GM23338 (cell line): ENCODE data around the gene ZC4H2. TPM values are rescaled to one million over a fixed set of nuclear protein-coding genes. Genes with fewer than 3 reads are reported as not detected.
"Not testable (repeated sequence)": the region's sequence is repeated elsewhere in the genome, so short reads cannot be mapped to it uniquely, and the experiment has no call there.

Experiments
- ATAC-seq: fragments of 200-7000 bp; cut with Tn5 transposase; 3 replicates; pipeline ENCODE4 v1.9.1; 2020
- DNase-seq: peaks from one replicate; pipeline ENCODE4 v3.0.0-alpha.2; 2015; ENCODE audit warnings: low spot score
- H2AFZ ChIP-seq: fragments of 200-600 bp; sonication (generic); 2 replicates; pipeline ENCODE4 v1.8.0; 2016; ENCODE audit warnings: antibody characterized with exemption, mild to moderate bottlenecking, moderate library complexity
- H3F3A ChIP-seq: fragments of 200-600 bp; sonication (generic); replicated peaks from 2 replicates; pipeline ENCODE4 v1.8.0; 2017; ENCODE audit warnings: antibody characterized with exemption, mixed run types, low read depth
- H3K27ac ChIP-seq: fragments of 200-600 bp; sonication (generic); 2 replicates; pipeline ENCODE4 v1.6.1; 2016; ENCODE audit warnings: low read depth
- H3K27me3 ChIP-seq: fragments of 200-600 bp; sonication (generic); 2 replicates; pipeline ENCODE4 v1.8.0; 2016; ENCODE audit warnings: mild to moderate bottlenecking, mixed run types, moderate library complexity; ENCODE audit not compliant: insufficient read depth
- H3K36me3 ChIP-seq: fragments of 200-600 bp; sonication (generic); 2 replicates; pipeline ENCODE4 v1.8.0; 2016; ENCODE audit warnings: mild to moderate bottlenecking; ENCODE audit not compliant: insufficient read depth
- H3K4me1 ChIP-seq: fragments of 200-600 bp; sonication (generic); 2 replicates; pipeline ENCODE4 v1.8.0; 2016; ENCODE audit warnings: mild to moderate bottlenecking, moderate library complexity; ENCODE audit not compliant: insufficient read depth
- H3K4me2 ChIP-seq: fragments of 200-600 bp; sonication (generic); 2 replicates; pipeline ENCODE4 v1.7.1; 2017; ENCODE audit warnings: mixed run types
- H3K4me3 ChIP-seq: fragments of 200-600 bp; sonication (generic); 2 replicates; pipeline ENCODE4 v1.6.1; 2016; ENCODE audit warnings: mixed run types
- H3K79me2 ChIP-seq: fragments of 200-600 bp; sonication (generic); replicated peaks from 2 replicates; pipeline ENCODE4 v1.8.0; 2017; ENCODE audit warnings: mild to moderate bottlenecking; ENCODE audit not compliant: insufficient read depth
- H3K9me2 ChIP-seq: fragments of 200-600 bp; sonication (generic); 2 replicates; pipeline ENCODE4 v1.8.0; 2017; ENCODE audit not compliant: insufficient read depth
- H4K20me1 ChIP-seq: fragments of 200-600 bp; sonication (generic); replicated peaks from 2 replicates; pipeline ENCODE4 v1.8.0; 2017; ENCODE audit warnings: mild to moderate bottlenecking; ENCODE audit not compliant: insufficient read depth
- H3K27ac Mint-ChIP-seq: 2 replicates; pipeline ENCODE4 v1.8.0; 2020; ENCODE audit warnings: inconsistent platforms, mild to moderate bottlenecking, moderate library complexity, mixed read lengths
- H3K27me3 Mint-ChIP-seq: 3 replicates; pipeline ENCODE4 v1.8.0; 2022; ENCODE audit warnings: low read depth, mild to moderate bottlenecking, moderate library complexity, mixed read lengths, inconsistent platforms; ENCODE audit not compliant: insufficient read depth, poor library complexity
- H3K36me3 Mint-ChIP-seq: 3 replicates; pipeline ENCODE4 v1.8.0; 2021; ENCODE audit warnings: low read depth, mild to moderate bottlenecking, inconsistent platforms, moderate library complexity, mixed read lengths
- H3K4me1 Mint-ChIP-seq: 3 replicates; pipeline ENCODE4 v1.8.0; 2020; ENCODE audit warnings: mild to moderate bottlenecking, inconsistent platforms, mixed read lengths
- H3K4me3 Mint-ChIP-seq: 3 replicates; pipeline ENCODE4 v1.8.0; 2021; ENCODE audit warnings: moderate library complexity, mild to moderate bottlenecking, inconsistent platforms, mixed read lengths
- H3K9me3 Mint-ChIP-seq: 3 replicates; pipeline ENCODE4 v1.8.0; 2020; ENCODE audit warnings: moderate library complexity, mild to moderate bottlenecking, inconsistent platforms, mixed read lengths
- CREB1 ChIP-seq: fragments of 250-450 bp; sonication (Bioruptor Pico); IDR thresholded peaks from 2 replicates; pipeline ENCODE4 v1.5.0; 2020; ENCODE audit warnings: low read depth, mild to moderate bottlenecking, moderate library complexity
- CTCF ChIP-seq, 2 experiments: fragments of 200-600 bp in 1 of 2; sonication (generic) in 1 of 2; conservative IDR thresholded peaks; 2 replicates each; pipeline versions ENCODE4 v1.5.1 to v1.6.1; 2016 to 2017; ENCODE audit warnings: antibody characterized with exemption in 2 of 2, low read depth in 2 of 2, mild to moderate bottlenecking in 2 of 2, moderate library complexity in 1 of 2
- REST ChIP-seq: IDR thresholded peaks from one replicate; pipeline ENCODE4 v1.6.1; 2018; ENCODE audit warnings: antibody characterized with exemption; ENCODE audit not compliant: unreplicated experiment
- STAT1 ChIP-seq: IDR thresholded peaks from one replicate; pipeline ENCODE4 v1.6.1; 2016; ENCODE audit warnings: antibody characterized with exemption; ENCODE audit not compliant: unreplicated experiment
- ZNF114 ChIP-seq: fragments of 250-450 bp; sonication (Bioruptor Pico); IDR thresholded peaks from 2 replicates; pipeline ENCODE4 v1.5.0; 2020; ENCODE audit warnings: mild to moderate bottlenecking, moderate library complexity
- ZNF462 ChIP-seq: fragments of 250-450 bp; sonication (Bioruptor Pico); IDR thresholded peaks from 2 replicates; pipeline ENCODE4 v1.5.0; 2020; ENCODE audit warnings: mild to moderate bottlenecking, moderate library complexity
- polyA plus RNA-seq: library from polyadenylated mRNA; unstranded; fragments of >200 nt; fragmentation: Nextera tagmentation; extraction: Ambion mirVana; gene quantifications from 2 replicates; pipeline ENCODE4 v1.2.1, GENCODE V29; 2016
- total RNA-seq: library from RNA; depleted of rRNA; stranded (reverse); fragments of >200 nt; shearing (Covaris generic); gene quantifications from 2 replicates; pipeline ENCODE4 v1.2.3, GENCODE V29; 2014

Gene ZC4H2
- total and polyA plus RNA-seq, 2 experiments from 2014 or later, result 17.4 to 28.3 TPM

- Histone ChIP-seq H2AFZ (no peak overlapping the region), H3K4me1 (no peaks in the 10 kb centered on the region), H3K79me2 (no peaks in the 10 kb centered on the region), H3K36me3 (no peaks in the 10 kb centered on the region), H3K4me2 (no peak overlapping the region), H3K27ac (no peak overlapping the region), H3K4me3 (no peak overlapping the region), H4K20me1 (no peaks in the 10 kb centered on the region), H3K27me3 (no peaks in the 10 kb centered on the region), H3K9me2 (no peaks in the 10 kb centered on the region), H3F3A (no peaks in the 10 kb centered on the region)
- Mint-ChIP-seq H3K36me3 (no peaks in the 10 kb centered on the region), H3K27me3 (peaks cover 1% of the 10 kb centered on the region), H3K4me1 (no peaks in the 10 kb centered on the region), H3K27ac (no peak overlapping the region), H3K4me3 (no peak overlapping the region), H3K9me3 (no peaks in the 10 kb centered on the region; the same call in 2 of the 3 replicates)
- DNase-seq, result peak; percentile 46
- no peak for TF ChIP-seq ZNF462
- TF ChIP-seq CREB1, result no peak
- peak; percentile 46 to 58 for TF ChIP-seq CTCF (conservative IDR thresholded peaks at IDR 0.05; ENCODE audit: low read depth in 2 of 2)
- no peak for TF ChIP-seq REST
- no peak for TF ChIP-seq STAT1
- TF ChIP-seq ZNF114 (CRISPR knock-in tag), result no peak
- ATAC-seq, result peak; percentile 54
These were observed 90.4 kb downstream of the ZC4H2 start for GRCh38 chrX:64885850-64886249.

GRCh38 chrX:64878709-64879108, 97.5 kb downstream of the ZC4H2 start:
- not testable (repeated sequence) for H3K36me3 Mint-ChIP-seq, H3K27me3 ChIP-seq, H3K27ac ChIP-seq, H3K4me3 ChIP-seq, H3K9me2 ChIP-seq, H3K4me1 ChIP-seq, H3K36me3 ChIP-seq, ATAC-seq, H3K4me3 Mint-ChIP-seq, H3K4me2 ChIP-seq, H3K27me3 Mint-ChIP-seq, H2AFZ ChIP-seq, DNase-seq, H4K20me1 ChIP-seq, H3K4me1 Mint-ChIP-seq, H3K27ac Mint-ChIP-seq, H3F3A ChIP-seq, H3K9me3 Mint-ChIP-seq, H3K79me2 ChIP-seq
